Astrocyte (in vitro differentiated cells and primary cell): Measurements from ENCODE around the gene SORD.

Source experiments
- EZH2 ChIP-seq: IDR thresholded peaks from 2 replicates; pipeline ENCODE4 v1.6.1; 2012; ENCODE audit warnings: mild to moderate bottlenecking, low read length, inconsistent platforms; ENCODE audit not compliant: insufficient read depth
- TF ChIP-seq, protein P1 (sequence below): IDR thresholded peaks from 2 replicates; pipeline ENCODE4 v1.5.1; 2011; ENCODE audit warnings: low read depth, mild to moderate bottlenecking, inconsistent platforms, low read length, moderate library complexity; ENCODE audit not compliant: insufficient read depth

DNA sequence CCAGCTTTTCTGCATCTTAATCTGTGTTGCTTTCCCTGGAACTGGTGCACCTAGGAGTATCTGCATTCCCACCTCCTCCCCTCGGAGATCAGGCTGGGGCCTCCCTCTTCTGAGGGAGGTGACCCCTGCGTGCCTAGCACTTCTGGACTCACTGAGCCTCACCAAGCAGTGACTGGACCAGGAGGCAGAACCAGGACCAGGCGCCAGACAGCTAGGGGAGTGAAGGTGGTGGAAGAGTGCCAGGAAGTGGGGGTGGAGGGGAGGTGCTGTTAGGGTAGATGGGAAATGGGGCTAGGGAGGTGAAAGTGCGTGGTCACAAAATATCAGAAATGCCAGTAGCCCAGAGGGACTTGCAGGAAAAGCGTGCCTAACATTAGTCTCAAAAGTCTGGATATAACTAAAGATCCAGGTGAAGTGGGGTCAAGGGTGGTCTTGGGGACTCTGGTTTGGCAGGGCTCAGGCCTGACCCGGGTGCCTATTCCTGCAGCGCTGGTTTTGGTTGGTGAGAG is 92.4 kb downstream of the SORD start:
- TF ChIP-seq, protein P1, sequence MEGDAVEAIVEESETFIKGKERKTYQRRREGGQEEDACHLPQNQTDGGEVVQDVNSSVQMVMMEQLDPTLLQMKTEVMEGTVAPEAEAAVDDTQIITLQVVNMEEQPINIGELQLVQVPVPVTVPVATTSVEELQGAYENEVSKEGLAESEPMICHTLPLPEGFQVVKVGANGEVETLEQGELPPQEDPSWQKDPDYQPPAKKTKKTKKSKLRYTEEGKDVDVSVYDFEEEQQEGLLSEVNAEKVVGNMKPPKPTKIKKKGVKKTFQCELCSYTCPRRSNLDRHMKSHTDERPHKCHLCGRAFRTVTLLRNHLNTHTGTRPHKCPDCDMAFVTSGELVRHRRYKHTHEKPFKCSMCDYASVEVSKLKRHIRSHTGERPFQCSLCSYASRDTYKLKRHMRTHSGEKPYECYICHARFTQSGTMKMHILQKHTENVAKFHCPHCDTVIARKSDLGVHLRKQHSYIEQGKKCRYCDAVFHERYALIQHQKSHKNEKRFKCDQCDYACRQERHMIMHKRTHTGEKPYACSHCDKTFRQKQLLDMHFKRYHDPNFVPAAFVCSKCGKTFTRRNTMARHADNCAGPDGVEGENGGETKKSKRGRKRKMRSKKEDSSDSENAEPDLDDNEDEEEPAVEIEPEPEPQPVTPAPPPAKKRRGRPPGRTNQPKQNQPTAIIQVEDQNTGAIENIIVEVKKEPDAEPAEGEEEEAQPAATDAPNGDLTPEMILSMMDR = no peak
- TF ChIP-seq EZH2 = no peak
